ENCODE data around the gene KLHL33.

DNA sequence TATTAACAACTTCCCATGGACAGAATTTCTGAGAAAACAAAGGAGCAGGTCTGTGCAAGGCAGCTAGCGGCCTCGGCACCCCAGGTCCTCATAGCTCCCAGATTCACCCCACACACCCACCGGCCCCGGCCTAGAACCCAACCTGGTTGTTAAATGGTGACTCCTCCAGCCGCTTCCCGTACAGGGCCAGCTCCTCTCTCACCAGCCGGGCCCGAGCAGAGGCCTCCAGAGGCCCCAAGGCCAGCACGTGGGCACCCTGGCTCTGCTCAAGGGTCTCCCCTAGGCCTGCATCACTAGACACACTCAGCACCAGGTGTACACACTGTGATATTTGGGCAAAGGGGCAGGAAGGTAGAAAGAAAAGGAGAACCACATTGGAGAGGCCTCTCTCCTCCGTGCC lies 52.9 kb downstream of the KLHL33 start:
- TF ChIP-seq, protein P1, sequence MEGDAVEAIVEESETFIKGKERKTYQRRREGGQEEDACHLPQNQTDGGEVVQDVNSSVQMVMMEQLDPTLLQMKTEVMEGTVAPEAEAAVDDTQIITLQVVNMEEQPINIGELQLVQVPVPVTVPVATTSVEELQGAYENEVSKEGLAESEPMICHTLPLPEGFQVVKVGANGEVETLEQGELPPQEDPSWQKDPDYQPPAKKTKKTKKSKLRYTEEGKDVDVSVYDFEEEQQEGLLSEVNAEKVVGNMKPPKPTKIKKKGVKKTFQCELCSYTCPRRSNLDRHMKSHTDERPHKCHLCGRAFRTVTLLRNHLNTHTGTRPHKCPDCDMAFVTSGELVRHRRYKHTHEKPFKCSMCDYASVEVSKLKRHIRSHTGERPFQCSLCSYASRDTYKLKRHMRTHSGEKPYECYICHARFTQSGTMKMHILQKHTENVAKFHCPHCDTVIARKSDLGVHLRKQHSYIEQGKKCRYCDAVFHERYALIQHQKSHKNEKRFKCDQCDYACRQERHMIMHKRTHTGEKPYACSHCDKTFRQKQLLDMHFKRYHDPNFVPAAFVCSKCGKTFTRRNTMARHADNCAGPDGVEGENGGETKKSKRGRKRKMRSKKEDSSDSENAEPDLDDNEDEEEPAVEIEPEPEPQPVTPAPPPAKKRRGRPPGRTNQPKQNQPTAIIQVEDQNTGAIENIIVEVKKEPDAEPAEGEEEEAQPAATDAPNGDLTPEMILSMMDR (IDR thresholded peaks at IDR 0.05): no peak
- TF ChIP-seq POLR2A (IDR thresholded peaks at IDR 0.05): no peak
